Upper lobe of left lung (tissue), 6 donors: ENCODE results near the gene HGD. TPM values are rescaled to one million over a fixed set of nuclear protein-coding genes. Genes with fewer than 3 reads are reported as not detected.

Experiments
- ATAC-seq, 2 donors: fragments of 200-7000 bp; cut with Tn5 transposase; one replicate each; pipeline ENCODE4 v1.9.1; 2022; ENCODE audit warnings: mild to moderate bottlenecking in 2 of 2, moderate library complexity in 2 of 2; ENCODE audit not compliant: low FRiP score in 2 of 2
- DNase-seq, 2 donors: peaks; one replicate each; pipeline ENCODE4 v3.0.0-alpha.2; 2019 to 2020
- H3K27ac ChIP-seq, 4 donors: fragments of 200-600 bp; sonication (generic); one replicate each; pipeline ENCODE4 v1.5.1; 2016 to 2019
- H3K27me3 ChIP-seq, 4 donors: fragments of 200-600 bp; sonication (generic); one replicate each; pipeline ENCODE4 v1.5.1; 2017 to 2019
- H3K36me3 ChIP-seq, 4 donors: fragments of 200-600 bp; sonication (generic); one replicate each; pipeline ENCODE4 v1.5.1; 2016 to 2019
- H3K4me1 ChIP-seq, 4 donors: fragments of 200-600 bp; sonication (generic); one replicate each; pipeline ENCODE4 v1.5.1; 2018 to 2019
- H3K4me3 ChIP-seq, 4 donors: fragments of 200-600 bp; sonication (generic); one replicate each; pipeline ENCODE4 v1.5.1; 2017 to 2019; ENCODE audit warnings: mild to moderate bottlenecking in 2 of 4, moderate library complexity in 1 of 4
- H3K9me3 ChIP-seq, 4 donors: fragments of 200-600 bp; sonication (generic); one replicate each; pipeline ENCODE4 v1.5.1; 2018 to 2019
- EP300 ChIP-seq, 4 donors: sonication (generic); formaldehyde crosslinking; IDR thresholded peaks; one replicate each; pipeline ENCODE4 v1.5.1; 2017; ENCODE audit warnings: antibody characterized with exemption in 4 of 4, control low read depth in 2 of 4
- POLR2A ChIP-seq, 4 donors: fragments of 450-650 bp; IDR thresholded peaks; one replicate each; pipeline ENCODE4 v1.5.1; 2016 to 2017; ENCODE audit warnings: antibody characterized with exemption in 4 of 4, mild to moderate bottlenecking in 2 of 4
- POLR2AphosphoS5 ChIP-seq, 2 donors: sonication (generic); formaldehyde crosslinking; IDR thresholded peaks; one replicate each; pipeline ENCODE4 v1.5.1; 2017; ENCODE audit warnings: antibody characterized with exemption in 2 of 2
- WGBS, 2 donors: methylation state at CpG; one replicate each; pipeline ENCODE4 v1.1.5; 2017 to 2018; 5-methylcytosine and 5-hydroxymethylcytosine counted together
- total RNA-seq, 6 donors: library from RNA; depleted of rRNA in 4 of 6; stranded (reverse); fragments of >200 nt in 4 of 6; gene quantifications; one replicate each; pipeline versions ENCODE4 v1.1.0 to v1.2.1, GENCODE V29; 2016 to 2021
- TF ChIP-seq, protein P1 (sequence below), 6 experiments: fragments of 450-650 bp in 4 of 6; fragments of 200-600 bp in 2 of 6; sonication (generic) in 2 of 6; IDR thresholded peaks; one replicate each; pipeline ENCODE4 v1.5.1; 2016 to 2019; ENCODE audit warnings: antibody characterized with exemption in 6 of 6
- donor health status: DM: no; HTN: no; CAD: no; lungs with moderate emphysema.
- donor health status: DM: no; HTN: yes; CAD: no; lungs with severe emphysema.

Gene HGD
- total RNA-seq, 6 donors from 2014 or later, result 0.89 to 45.1 (median 2.6) TPM

DNA sequence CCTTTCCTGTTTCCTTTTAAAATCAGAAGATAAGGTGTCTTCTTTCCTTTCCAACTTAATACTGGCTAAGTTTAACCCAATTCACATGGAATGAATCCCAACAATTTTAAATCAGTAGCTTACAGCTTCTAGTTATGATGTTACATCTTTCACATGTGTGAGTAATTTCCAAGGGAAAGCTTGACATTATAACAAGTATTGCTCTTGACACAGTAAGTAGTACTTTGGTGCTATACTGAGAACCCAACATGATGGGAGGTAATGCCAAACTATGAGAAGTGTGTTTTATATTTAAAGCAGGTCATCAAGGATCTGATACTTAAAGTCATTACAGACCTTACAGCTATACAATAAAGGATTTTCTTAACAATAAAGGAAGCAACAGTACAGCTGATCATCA is 31.2 kb upstream of the HGD start:
- no peak overlapping the region for H3K27ac ChIP-seq
- ATAC-seq, result no peak
- H3K4me1 ChIP-seq, result no peaks in the 10 kb centered on the region
- no peak for DNase-seq
- H3K9me3 ChIP-seq, result no peaks in the 10 kb centered on the region
- H3K4me3 ChIP-seq, result no peak overlapping the region
- TF ChIP-seq POLR2AphosphoS5 (IDR thresholded peaks at IDR 0.05) (no peak), EP300 (IDR thresholded peaks at IDR 0.05) (no peak)
- TF ChIP-seq, protein P1, sequence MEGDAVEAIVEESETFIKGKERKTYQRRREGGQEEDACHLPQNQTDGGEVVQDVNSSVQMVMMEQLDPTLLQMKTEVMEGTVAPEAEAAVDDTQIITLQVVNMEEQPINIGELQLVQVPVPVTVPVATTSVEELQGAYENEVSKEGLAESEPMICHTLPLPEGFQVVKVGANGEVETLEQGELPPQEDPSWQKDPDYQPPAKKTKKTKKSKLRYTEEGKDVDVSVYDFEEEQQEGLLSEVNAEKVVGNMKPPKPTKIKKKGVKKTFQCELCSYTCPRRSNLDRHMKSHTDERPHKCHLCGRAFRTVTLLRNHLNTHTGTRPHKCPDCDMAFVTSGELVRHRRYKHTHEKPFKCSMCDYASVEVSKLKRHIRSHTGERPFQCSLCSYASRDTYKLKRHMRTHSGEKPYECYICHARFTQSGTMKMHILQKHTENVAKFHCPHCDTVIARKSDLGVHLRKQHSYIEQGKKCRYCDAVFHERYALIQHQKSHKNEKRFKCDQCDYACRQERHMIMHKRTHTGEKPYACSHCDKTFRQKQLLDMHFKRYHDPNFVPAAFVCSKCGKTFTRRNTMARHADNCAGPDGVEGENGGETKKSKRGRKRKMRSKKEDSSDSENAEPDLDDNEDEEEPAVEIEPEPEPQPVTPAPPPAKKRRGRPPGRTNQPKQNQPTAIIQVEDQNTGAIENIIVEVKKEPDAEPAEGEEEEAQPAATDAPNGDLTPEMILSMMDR (IDR thresholded peaks at IDR 0.05), result no peak
- H3K36me3 ChIP-seq, result peaks cover 0 to 15% (median 1%) of the 10 kb centered on the region in 4 donors
- no peaks in the 10 kb centered on the region for H3K27me3 ChIP-seq

DNA sequence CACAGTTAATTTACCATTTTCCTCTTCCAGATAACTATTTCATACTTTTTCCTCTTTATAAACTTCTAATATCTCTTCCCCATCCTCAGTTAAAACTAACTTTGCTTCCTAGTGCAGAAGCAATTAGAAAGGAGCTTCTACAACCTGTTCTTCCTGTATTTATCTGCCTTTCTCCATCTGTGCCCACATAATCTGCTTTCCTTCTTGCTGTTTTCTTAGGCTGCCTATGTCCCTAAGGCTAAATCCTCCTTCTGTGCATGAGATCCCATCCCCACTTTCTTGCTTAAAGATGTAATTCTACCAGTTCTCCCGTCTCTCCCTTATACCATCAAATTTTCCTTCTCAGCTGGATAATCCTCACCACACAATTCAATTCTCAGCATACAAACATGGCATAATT is 28.3 kb upstream of the HGD start:
- ATAC-seq (no peak), DNase-seq (no peak)
- H3K9me3 ChIP-seq, result no peaks in the 10 kb centered on the region
- H3K27me3 ChIP-seq, result no peaks in the 10 kb centered on the region
- no peaks in the 10 kb centered on the region for H3K4me1 ChIP-seq
- peaks cover 0 to 20% (median 1%) of the 10 kb centered on the region in 4 donors for H3K36me3 ChIP-seq
- no peak overlapping the region for H3K4me3 ChIP-seq
- 88 to 100% methylated on average over 1 of the region's 1 CpG for WGBS, 2 donors
- H3K27ac ChIP-seq, result no peak overlapping the region
- TF ChIP-seq POLR2AphosphoS5 (IDR thresholded peaks at IDR 0.05) (no peak), EP300 (IDR thresholded peaks at IDR 0.05) (no peak), POLR2A (IDR thresholded peaks at IDR 0.05) (no peak)
- TF ChIP-seq, protein P1 (IDR thresholded peaks at IDR 0.05), result no peak

DNA sequence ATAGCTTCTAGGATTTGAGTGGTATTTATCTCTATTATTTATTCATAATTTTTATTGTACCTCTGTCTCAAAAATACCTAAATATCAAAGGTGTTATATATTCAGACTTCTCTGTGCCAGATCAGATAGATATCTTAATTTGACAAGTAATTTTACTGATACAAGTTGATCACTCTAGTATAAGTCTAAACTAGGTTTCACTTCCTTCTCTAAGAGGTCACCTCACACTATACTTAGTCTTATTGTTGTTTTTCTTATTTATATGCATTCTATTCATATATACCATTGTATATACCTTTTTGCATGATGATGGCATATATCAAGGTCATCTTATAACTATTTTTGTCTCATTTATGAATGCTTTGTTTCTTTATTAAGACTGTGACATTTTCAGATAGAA is 26.4 kb upstream of the HGD start:
- peaks cover 0 to 31% (median 1%) of the 10 kb centered on the region in 4 donors for H3K36me3 ChIP-seq
- ATAC-seq, result no peak
- no peak for TF ChIP-seq POLR2AphosphoS5 (IDR thresholded peaks at IDR 0.05)
- TF ChIP-seq, protein P1 (IDR thresholded peaks at IDR 0.05), result no peak

DNA sequence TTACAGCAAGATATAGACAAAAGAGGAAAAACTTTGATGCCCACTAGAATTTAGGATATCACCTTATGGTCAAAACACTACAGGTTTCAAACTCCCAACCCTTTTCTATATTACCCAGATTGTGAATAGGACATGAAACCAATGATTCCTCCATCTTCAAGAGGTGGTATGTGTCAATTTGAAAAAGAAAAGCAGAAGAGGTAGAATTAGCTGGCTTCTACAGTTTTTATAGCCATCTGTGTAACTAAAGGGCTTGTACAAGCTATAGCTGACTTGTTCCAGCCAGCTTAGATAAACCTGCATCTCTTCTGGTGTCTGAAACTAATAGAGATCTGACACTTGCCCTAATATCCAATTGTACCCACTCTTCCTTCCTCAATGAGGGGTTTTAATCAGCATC is 24.9 kb upstream of the HGD start:
- peaks cover 0 to 31% (median 1%) of the 10 kb centered on the region in 4 donors for H3K36me3 ChIP-seq
- no peaks in the 10 kb centered on the region for H3K4me1 ChIP-seq
- no peak overlapping the region for H3K4me3 ChIP-seq
- no peak overlapping the region for H3K27ac ChIP-seq
- no peak for TF ChIP-seq POLR2AphosphoS5 (IDR thresholded peaks at IDR 0.05)
- no peak for TF ChIP-seq EP300 (IDR thresholded peaks at IDR 0.05)
- TF ChIP-seq, protein P1 (IDR thresholded peaks at IDR 0.05), result no peak
- TF ChIP-seq POLR2A (IDR thresholded peaks at IDR 0.05), result no peak
- no peaks in the 10 kb centered on the region for H3K9me3 ChIP-seq
- no peak for ATAC-seq
- H3K27me3 ChIP-seq, result no peaks in the 10 kb centered on the region
- no peak for DNase-seq

More for the DNA sequence above, 26.4 kb upstream of the HGD start:
- Histone ChIP-seq H3K27me3 (no peaks in the 10 kb centered on the region), H3K4me1 (no peaks in the 10 kb centered on the region), H3K9me3 (no peaks in the 10 kb centered on the region), H3K4me3 (no peak overlapping the region), H3K27ac (no peak overlapping the region)
- no peak for DNase-seq

DNA sequence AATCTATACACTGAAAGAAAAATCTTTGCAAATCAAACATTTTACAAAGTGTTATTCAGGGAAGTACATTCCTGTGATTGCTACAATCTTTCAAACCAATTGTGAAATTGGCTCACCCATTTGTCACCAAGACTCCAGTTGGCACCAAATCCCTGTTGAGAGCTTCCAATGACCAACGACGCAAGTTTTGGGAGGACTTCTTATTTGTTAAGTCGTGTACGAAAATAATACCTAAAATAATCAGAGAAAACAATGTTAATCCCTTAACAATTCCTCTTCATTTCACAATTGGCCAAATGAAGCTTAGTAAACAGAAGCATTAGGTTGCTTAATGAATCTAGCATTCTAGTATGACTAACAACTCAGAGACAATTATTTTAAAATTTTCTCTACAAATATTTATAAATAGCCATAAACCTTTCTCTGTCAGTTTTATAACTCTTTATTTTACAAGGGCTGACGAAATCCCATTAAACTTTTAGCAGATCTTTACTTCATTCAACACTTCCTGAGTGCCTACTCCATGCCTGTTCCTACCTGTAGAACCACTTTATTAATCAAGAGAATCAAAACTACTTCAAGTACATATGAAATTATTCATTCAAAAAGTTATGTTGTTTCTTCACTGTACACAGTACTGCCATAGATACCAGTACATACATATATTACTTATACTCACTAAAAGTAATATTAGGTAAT is 24.0 kb upstream of the HGD start:
- Histone ChIP-seq H3K27me3 (no peaks in the 10 kb centered on the region), H3K36me3 (peaks cover 0 to 31% (median 1%) of the 10 kb centered on the region in 4 donors), H3K4me1 (no peaks in the 10 kb centered on the region), H3K27ac (peak overlapping the region in 1 of 4 donors; percentile 33), H3K4me3 (no peak overlapping the region), H3K9me3 (no peaks in the 10 kb centered on the region)
- no peak for DNase-seq
- TF ChIP-seq, protein P1 (IDR thresholded peaks at IDR 0.05), result no peak
- TF ChIP-seq POLR2AphosphoS5 (IDR thresholded peaks at IDR 0.05), result no peak
- TF ChIP-seq POLR2A (IDR thresholded peaks at IDR 0.05), result no peak
- TF ChIP-seq EP300 (IDR thresholded peaks at IDR 0.05), result no peak
- 69 to 73% methylated on average over 5 of the region's 5 CpGs for WGBS, 2 donors
- no peak for ATAC-seq
